Skin of body (tissue), 2 donors: ENCODE data around the gene SLC18A2. TPM values are rescaled to one million over a fixed set of nuclear protein-coding genes. Genes with fewer than 3 reads are reported as not detected.

Experiments
- DNase-seq: peaks from one replicate; lab custom pipeline; 2025; lab: John Stamatoyannopoulos, UW
- total RNA-seq: library from RNA; depleted of rRNA; stranded (reverse); fragments of >200 nt; gene quantifications from one replicate; pipeline ENCODE4 v1.2.3, GENCODE V29; 2014

The SLC18A2 gene
- total RNA-seq, 1 donor from 2014 or later = 6.2 TPM

- no peak for DNase-seq
Measured at GRCh38 chr10:117237401-117237991, 3.4 kb upstream of the SLC18A2 start.

DNA sequence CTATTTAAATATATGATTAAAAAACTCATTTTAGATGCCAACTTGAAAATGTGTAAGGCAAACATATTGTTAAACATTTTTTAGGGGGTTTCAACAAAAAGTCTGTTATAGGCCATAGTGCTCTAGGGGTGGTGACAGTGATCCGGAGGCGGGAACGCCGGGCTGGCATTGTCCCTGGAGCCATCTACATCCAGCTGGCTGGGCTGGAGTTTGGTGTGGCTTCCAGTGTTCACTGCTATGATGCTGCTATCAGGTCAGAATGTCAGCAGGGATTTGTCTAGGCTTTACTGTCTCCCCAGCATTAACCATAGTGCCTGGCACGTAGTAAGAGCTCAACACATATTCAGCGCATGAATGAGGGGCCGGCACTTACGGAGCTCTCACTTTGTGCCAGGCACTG, 1.9 kb upstream of the SLC18A2 start:
- no peak for DNase-seq

GRCh38 chr10:117239721-117240620, 943 bp upstream of the SLC18A2 start:
- no peak for DNase-seq

DNA sequence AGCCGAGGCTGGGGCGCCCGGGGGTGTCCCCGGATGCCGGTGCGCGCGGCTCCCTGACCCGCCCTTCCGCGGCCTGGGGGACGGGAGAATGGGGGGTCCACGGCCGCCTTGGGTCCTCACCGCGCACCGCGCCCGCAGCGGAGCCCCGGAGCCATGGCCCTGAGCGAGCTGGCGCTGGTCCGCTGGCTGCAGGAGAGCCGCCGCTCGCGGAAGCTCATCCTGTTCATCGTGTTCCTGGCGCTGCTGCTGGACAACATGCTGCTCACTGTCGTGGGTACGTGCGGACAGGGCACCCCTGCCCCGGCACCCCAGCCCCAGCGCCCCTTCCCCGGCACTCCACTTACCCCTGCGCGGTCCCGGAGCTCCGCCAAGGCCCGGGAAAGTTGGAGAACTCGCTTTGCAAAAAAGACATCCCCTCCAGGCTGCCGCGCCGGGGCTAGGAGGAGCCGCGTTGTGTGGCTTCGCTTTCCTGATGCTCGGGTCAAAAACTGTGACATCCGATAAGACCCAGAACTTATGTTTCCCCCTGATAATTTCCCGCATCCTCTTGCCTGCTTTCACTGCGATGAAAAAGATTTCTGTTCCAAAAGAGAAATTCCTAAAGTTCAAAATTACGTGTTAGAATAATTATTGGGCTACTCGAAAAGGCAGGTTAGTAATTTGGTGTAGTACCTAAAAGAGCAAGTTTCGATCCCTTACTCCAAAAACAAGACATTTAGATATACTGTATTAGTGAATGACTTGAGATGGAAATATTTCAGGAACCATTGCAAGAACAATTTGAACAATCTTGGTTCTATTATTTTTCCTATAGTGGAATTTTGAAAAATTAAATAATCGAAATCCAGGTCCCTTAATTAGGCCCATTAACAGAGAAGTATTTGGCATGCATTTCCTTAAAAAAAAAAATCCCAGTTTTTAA, 888 bp downstream of the SLC18A2 start:
- DNase-seq = no peak

DNA sequence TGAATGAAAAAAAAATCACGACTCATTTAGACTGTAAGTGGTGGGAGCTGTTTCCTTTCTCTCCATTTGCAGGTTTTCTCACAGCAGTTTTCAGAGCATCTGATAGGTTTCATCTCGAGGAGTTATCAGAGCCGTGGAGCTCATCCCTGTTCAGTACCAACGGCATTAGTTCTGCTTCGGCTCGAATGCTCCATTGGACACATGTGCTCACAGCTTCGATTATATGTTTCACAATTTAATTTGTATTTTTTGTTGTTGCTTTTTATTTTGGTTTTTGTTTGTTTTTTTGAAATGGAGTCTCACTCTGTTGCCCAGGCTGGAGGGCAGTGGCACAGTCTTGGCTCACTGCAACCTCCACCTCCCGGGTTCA, 1.5 kb downstream of the SLC18A2 start:
- no peak for DNase-seq

- DNase-seq = peak; percentile 64
Measured at GRCh38 chr10:117246997-117247671, 6.2 kb downstream of the SLC18A2 start.

DNA sequence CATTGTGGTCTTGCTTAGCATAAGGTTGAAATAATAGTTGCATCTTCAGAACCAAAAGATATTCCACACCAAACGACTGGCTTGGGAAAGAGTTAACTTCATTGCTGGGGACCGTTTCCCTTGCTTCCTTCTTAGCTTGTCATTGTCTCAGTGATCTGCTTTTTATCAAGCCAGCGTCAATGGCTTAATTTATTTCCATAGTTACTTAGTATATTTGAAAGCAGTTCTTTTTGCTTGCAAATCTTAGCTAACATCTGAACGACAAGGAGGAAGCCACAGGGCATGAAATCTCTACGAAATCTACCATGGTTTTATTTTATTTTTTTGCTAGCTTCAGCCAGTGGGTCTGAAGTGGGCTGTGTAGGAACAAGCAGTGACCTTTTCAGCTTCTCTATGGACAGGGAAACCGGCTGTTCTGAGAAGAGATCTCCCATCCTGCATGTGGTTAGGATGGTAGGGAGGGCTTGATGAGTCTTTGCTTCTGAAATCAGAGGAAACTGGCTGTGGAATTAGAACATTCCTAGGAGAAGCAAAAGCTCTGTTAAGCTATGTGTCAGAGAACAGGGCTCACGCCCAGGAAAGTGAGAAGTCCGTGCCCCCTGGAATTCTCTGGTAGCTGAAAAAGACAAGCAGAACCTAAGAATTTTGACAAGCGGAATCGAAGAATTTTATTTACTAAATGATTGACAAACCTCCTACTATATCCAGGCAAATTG, 8.0 kb downstream of the SLC18A2 start:
- DNase-seq = peak; percentile 22

DNA sequence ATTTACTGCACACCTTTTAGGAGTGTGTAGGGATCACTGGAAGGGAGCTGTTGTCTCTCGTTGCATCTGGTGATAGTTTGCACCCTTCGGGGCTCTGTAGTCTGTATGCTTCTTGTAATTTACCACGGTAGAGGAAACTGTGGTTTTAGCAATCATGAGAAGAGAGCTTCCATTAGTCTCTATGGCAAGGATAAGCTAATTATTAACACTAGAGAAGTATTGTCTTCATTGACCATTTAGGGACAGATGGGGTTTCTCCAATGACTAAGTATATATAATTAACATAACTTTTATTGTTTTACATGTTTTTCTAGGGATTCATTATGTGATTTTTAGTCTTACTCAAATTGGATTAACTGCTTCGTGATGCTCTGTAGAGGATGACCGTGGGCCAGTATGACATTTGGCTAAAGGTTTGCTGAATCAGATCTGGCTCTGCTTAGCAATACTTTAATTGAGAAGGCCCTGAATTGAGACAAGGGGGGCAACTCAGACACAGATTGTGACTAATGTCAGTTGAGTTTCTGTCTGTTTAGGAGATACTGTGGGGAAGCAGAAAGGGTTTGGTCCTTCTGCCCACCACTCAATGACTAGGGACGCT, 8.7 kb downstream of the SLC18A2 start:
- DNase-seq = no peak

DNA sequence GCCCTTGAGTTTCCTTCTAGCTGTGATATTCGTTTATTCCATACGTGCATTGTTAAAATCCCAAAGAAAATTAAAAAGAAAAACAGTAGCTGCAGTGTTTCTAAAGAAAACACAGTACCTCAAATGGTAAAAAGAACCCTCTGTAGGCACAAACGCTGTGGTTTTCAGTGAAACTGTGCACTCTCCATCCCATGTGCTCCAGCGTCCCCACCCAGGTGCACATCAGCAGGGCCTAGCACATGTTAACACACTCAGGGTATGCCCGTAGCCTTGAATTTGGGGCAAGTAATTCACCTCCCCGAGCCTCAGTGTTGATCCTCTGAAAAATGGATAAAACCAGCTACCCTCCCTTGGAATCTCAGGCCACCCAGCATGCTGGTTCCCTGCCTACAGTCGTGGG, 9.5 kb downstream of the SLC18A2 start:
- DNase-seq = no peak

- no peak for DNase-seq
Measured at GRCh38 chr10:117253908-117254307, 13.0 kb downstream of the SLC18A2 start.

DNA sequence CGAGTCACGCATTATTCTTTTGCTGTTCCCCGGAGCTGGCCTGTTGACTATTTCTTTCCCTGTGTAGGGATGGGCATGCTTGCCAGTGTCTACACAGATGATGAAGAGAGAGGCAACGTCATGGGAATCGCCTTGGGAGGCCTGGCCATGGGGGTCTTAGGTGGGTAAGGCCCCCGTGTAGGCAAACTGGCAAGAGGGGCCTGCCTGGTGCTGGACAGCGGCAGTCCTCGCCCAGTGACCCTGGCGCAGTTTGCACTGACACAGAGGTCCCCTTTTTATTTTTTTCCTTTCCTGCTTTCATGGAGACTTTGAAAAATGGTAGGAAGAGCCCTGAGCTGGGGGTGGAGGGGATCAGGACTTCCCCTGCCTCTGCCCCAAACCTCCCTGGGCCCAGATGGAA, 13.4 kb downstream of the SLC18A2 start:
- no peak for DNase-seq

GRCh38 chr10:117254774-117255735, 14.1 kb downstream of the SLC18A2 start:
- no peak for DNase-seq

DNA sequence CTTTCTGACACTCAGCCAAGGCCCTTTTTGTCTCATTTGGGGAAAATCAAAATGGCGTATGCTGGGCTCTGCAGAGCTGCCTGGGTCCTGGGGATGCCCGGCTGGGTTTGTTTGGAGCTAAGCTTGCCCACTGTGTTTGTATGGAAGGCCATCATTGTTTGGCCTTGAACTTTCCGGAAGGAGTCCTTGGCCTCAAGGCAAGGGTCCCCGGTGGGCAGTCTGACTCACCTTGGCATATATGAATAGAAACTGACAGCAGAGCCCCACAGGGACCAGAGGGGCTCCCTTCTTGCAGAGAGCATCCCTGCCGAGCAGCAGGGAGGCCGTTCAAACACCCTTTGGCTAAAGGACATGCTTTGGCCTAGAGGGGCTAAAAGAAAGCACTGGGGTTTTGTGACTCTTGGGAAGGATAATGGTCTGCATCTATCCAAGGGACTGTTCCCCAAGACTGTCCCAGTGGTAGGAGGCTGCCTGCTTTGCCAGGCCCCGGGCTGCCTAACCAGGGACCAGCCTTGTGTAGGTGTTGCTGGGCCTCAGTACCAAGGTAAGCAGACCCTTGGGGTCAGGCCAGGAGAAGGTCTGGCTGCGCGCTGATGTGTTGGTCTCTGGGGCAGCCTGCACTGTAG, 15.0 kb downstream of the SLC18A2 start:
- no peak for DNase-seq

DNA sequence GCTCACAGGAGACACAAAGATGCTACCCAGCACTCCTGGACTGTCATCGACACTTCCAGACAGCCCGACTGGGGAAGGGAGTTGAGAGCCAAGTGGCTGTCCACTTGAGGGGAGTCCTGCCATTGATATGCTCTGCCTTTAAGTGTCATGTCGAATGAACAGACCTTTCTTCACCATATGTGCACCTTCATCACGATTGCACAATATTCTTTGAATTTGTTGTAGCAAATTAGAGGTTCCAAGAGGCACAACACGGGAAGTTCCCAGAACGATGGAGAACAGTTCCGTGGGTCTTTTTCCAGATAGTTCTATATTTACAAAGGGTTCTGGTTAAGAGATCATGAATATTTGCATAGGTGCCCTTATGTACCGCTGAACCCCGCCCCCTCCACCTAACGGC, 16.0 kb downstream of the SLC18A2 start:
- DNase-seq = no peak

- no peak for DNase-seq
Measured at GRCh38 chr10:117257721-117258120, 16.8 kb downstream of the SLC18A2 start.

- DNase-seq = no peak
Measured at GRCh38 chr10:117259279-117259678, 18.4 kb downstream of the SLC18A2 start.

GRCh38 chr10:117260084-117260483, 19.2 kb downstream of the SLC18A2 start:
- DNase-seq = no peak

DNA sequence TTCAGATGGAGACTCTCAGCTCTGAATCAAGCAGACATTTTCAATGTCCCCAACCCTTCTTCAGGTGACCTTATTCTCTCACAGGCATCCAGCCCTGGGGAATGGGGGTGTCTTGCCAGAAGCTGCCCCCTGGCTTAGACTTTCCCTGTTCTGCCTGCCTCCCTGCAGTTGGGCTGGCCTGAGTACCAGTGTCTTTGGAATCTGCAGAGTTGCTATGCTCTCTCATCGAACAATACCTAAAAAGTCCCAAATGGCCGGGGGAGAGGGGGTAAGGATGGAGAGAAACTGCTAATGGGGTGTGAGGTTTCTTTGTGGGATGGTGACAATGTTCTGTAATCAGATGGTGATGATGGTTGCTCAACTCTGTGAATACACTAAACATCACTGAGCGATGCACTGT, 20.6 kb downstream of the SLC18A2 start:
- no peak for DNase-seq
